HL-60/S4 (cell line): ENCODE measurements around the gene TRANK1.
"Not testable (repeated sequence)": the region's sequence is repeated elsewhere in the genome, so short reads cannot be mapped to it uniquely, and the experiment has no call there.

ENCODE experiments used
- in situ Hi-C: fragments of 300-500 bp; cut with MboI; formaldehyde crosslinking; loops from 2 replicates; pipeline ENCODE4 v1.14.3; 2022; ENCODE audit warnings: low sequenced_read_pairs

TRANK1 gene

GRCh38 chr3:36944641-36945270 lies at the start of gene TRANK1:
TSS of gene TRANK1 (minus strand) at chr3:36945054. CDS start at chr3:36944809, 245 bp downstream.
- in situ Hi-C loops, result no loop called here

- in situ Hi-C loops, result no loop called here
Measured at GRCh38 chr3:36993326-36994283, 48.8 kb upstream of the TRANK1 start, which contains the start of gene MLH1. TSS of gene MLH1 (plus strand) at chr3:36993518. CDS start at chr3:36993548, 30 bp downstream.

GRCh38 chr3:36992806-36993325 lies 48.0 kb upstream of the TRANK1 start, which contains the start of gene EPM2AIP1:
TSS of gene EPM2AIP1 (minus strand) at chr3:36993131. CDS start at chr3:36993077, 54 bp downstream.
- in situ Hi-C loops, result no loop called here

GRCh38 chr3:36991923-36992805 lies 47.3 kb upstream of the TRANK1 start:
- in situ Hi-C loops, result no loop called here

- in situ Hi-C loops, result no loop called here
Measured at GRCh38 chr3:36991147-36991546, 46.3 kb upstream of the TRANK1 start.

- in situ Hi-C loops, result no loop called here
Measured at GRCh38 chr3:36989568-36989967, 44.7 kb upstream of the TRANK1 start.

- in situ Hi-C loops, result no loop called here
Measured at GRCh38 chr3:36989005-36989404, 44.2 kb upstream of the TRANK1 start.

GRCh38 chr3:36988356-36988755 lies 43.5 kb upstream of the TRANK1 start:
- in situ Hi-C loops, result no loop called here

- in situ Hi-C loops, result no loop called here
Measured at GRCh38 chr3:36981006-36981405, 36.2 kb upstream of the TRANK1 start.

GRCh38 chr3:36973139-36973538 lies 28.3 kb upstream of the TRANK1 start:
- in situ Hi-C loops, result no loop called here

- in situ Hi-C loops, result no loop called here
Measured at GRCh38 chr3:36972163-36972562, 27.3 kb upstream of the TRANK1 start.

- in situ Hi-C loops, result no loop called here
Measured at GRCh38 chr3:36969540-36970432, 24.9 kb upstream of the TRANK1 start.

GRCh38 chr3:36969085-36969484 lies 24.2 kb upstream of the TRANK1 start:
- in situ Hi-C loops, result no loop called here

- in situ Hi-C loops, result no loop called here
Measured at GRCh38 chr3:36965440-36965839, 20.6 kb upstream of the TRANK1 start.

- in situ Hi-C loops, result no loop called here
Measured at GRCh38 chr3:36964817-36965216, 20.0 kb upstream of the TRANK1 start.

- in situ Hi-C loops, result no loop called here
Measured at GRCh38 chr3:36964331-36964730, 19.5 kb upstream of the TRANK1 start.

GRCh38 chr3:36963008-36963407 lies 18.2 kb upstream of the TRANK1 start:
- in situ Hi-C loops, result not testable (repeated sequence)

GRCh38 chr3:36960502-36960901 lies 15.6 kb upstream of the TRANK1 start:
- in situ Hi-C loops, result no loop called here

GRCh38 chr3:36959821-36960220 lies 15.0 kb upstream of the TRANK1 start:
- in situ Hi-C loops, result no loop called here
